Measurements from ENCODE around the gene MYBL2. TPM values are rescaled to one million over a fixed set of nuclear protein-coding genes. Genes with fewer than 3 reads are reported as not detected.

Gene MYBL2
- total RNA-seq, 1 experiment from 2014 or later = 191 TPM

DNA sequence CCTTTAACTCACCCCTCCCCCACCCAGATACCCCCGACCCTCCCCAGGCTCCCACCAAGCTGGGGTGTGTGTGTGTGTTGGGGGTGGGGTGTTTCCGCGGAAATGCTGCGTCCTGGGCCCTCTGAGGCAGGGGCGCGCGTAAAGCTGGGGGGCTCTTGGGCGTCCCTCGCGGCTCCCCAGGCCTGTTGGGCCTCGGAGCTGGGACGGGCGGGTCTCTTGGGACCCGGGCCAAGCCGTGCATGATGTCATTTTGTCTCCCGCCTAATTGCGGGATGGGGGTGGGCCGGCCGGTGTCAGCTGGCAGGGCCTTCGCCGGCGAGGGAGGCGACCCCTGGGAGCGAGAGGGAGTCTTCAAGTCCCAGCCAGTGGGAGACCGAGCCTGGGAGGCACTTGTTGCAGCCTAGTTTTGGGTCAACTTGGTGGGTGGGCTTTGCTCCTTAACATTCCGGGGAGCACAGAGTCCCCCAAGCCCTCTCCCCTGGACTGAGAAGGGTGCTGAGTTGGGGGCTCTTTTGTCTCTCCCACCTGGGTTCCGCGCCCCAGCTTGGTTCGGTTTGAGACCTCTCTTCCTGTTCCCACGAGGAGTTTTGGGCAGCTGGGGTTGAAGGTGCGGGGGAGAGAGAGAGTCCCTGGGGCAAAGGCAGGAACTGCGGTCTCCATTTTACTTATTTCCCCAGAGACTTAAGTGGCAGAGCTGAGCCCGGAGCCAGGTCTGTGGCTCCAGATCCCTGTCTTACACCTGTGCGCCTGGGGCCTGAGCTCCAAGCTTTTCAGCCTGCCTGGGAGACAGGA, 623 bp downstream of the MYBL2 start:
- Histone ChIP-seq H3K4me3 (peak overlapping the region; percentile 80), H3K27ac (peak overlapping the region; percentile 86)

DNA sequence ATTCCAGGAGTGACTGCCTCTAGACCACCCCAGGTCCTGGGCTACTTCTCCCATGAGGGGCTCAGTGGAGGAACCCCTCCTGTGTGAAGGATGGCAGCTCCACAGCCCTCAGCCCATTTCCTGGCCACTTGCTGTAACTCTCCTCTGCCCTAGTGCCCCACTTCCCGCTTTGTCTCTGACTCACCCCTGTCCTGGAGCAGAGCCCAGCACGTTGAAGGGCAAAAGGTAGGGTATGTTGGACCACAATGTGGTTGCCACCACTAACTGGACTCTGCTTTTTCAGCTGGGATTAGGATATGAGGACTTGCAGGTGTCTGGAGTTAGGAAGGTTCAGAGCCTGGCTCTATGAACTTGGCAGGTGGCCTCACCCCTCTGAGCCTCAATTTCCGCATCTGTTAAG, 2.4 kb downstream of the MYBL2 start:
- Histone ChIP-seq H3K4me3 (no peak overlapping the region), H3K4me1 (peaks cover 5% of the 10 kb centered on the region; the same call in 1 of the 2 replicates), H3K9me3 (replicated peaks) (no peaks in the 10 kb centered on the region), H3K27me3 (no peaks in the 10 kb centered on the region), H3K27ac (no peak overlapping the region), H3K36me3 (peaks cover 44% of the 10 kb centered on the region)
- no peak for DNase-seq

More for the DNA sequence above, 623 bp downstream of the MYBL2 start:
- DNase-seq = peak; percentile 86 to 88
- H3K27me3 ChIP-seq = no peaks in the 10 kb centered on the region
- H3K9me3 ChIP-seq (replicated peaks) = no peaks in the 10 kb centered on the region
- peaks cover 27% of the 10 kb centered on the region for H3K36me3 ChIP-seq
- H3K4me1 ChIP-seq = peaks cover 18% of the 10 kb centered on the region

DNA sequence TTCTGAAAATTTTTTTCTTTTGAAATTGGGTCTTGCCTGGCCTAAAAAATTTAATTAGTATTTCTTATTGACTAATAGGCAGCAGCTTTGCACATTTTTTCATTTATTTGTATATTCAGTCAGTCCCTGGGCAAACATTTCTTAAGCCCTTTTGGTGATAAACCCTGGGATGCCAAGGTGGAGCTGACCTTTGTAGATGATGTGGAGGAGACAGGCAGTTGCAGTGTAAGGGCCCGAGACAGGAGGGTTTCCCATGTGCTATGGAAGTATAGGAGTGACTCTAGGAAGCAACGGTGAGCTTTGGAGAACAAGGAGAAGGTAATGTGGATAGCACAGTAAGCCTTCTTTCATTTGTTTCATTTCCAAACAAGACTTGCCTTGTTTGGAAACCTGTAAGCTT, 3.5 kb downstream of the MYBL2 start:
- no peak for DNase-seq
- Histone ChIP-seq H3K9me3 (replicated peaks) (no peaks in the 10 kb centered on the region), H3K36me3 (peaks cover 55% of the 10 kb centered on the region)

DNA sequence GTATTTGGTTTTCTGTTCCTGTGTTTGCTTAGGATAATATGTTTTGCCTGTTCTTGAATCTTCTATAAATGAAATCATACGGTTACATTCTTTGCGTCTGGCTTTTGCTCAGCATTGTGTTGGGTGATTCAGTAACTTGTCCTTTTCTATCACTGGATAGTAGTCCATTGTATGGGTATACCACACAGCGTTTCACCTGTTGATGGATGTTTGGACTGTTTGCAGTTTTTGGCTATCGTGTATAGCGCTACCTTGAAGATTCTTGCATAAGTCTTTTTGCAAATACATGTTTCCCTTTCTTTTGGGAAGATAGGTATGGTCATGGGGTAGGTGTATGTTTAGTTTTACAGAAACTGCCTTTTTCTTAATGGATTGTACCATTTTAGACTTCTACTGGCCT, 9.5 kb downstream of the MYBL2 start:
- no peak for DNase-seq
- no peak overlapping the region for H3K27ac ChIP-seq
- peaks cover 79% of the 10 kb centered on the region for H3K36me3 ChIP-seq
- H3K27me3 ChIP-seq = no peaks in the 10 kb centered on the region
- H3K4me1 ChIP-seq = peaks cover 34% of the 10 kb centered on the region
- 0 out of 2 replicates have a peak, but pooled peaks cover 3% of the 10 kb centered on the region for H3K9me3 ChIP-seq (replicated peaks)
- no peak overlapping the region for H3K4me3 ChIP-seq

More for the DNA sequence above, 3.5 kb downstream of the MYBL2 start:
- no peak overlapping the region for H3K27ac ChIP-seq
- no peak overlapping the region for H3K4me3 ChIP-seq
- H3K27me3 ChIP-seq = no peaks in the 10 kb centered on the region
- H3K4me1 ChIP-seq = peaks cover 5% of the 10 kb centered on the region; the same call in 1 of the 2 replicates

DNA sequence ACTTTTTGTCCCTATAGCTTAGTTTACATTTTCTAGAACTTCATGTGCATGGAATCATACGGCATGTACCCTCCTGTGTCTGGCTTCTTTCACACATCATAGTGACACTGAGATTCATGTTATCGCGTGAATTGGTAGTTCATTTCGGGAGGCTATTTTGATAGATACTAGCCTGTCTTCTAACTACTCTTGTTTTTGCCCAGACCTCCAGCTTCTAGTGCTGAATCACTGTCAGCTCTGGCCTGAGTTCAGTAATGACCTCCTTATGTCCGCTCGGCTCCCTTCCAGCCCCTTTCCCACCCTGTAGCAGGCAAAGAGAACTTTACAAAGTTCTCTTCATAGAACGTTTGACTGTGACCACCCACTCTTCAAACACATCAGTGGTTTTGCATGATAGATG, 14.1 kb downstream of the MYBL2 start:
- no peaks in the 10 kb centered on the region for H3K27me3 ChIP-seq
- H3K9me3 ChIP-seq (replicated peaks) = 0 out of 2 replicates have a peak, but pooled peaks cover 3% of the 10 kb centered on the region
- 0 out of 2 replicates have a peak overlapping the region, but pooled peaks have one; percentile 3 for H3K27ac ChIP-seq
- peaks cover 82% of the 10 kb centered on the region for H3K36me3 ChIP-seq
- H3K4me1 ChIP-seq = peaks cover 45% of the 10 kb centered on the region
- H3K4me3 ChIP-seq = no peak overlapping the region
- no peak for DNase-seq

DNA sequence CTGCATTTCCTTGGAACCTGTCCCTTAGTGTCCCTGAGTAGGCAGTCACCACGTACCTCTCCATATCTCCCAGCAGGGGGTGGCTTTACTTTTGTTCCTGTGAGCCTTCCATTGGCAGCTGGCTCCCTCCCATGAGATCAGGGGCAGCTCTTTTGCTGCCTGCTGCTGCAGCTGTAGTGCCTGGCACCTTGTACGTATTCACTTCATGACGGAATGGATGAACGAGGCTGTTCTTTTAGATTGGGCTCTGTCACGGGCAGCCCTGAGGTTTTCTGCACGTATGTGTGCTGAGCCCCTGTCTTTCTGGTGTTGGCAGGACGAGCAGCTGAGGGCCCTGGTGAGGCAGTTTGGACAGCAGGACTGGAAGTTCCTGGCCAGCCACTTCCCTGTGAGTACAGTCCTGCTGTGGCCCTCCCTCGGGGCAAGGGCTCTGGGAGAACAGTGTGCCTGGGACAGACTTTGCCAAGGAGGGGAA, 14.6 kb downstream of the MYBL2 start:
- peak; percentile 51 to 75 for DNase-seq
- Histone ChIP-seq H3K27me3 (no peaks in the 10 kb centered on the region), H3K27ac (peak overlapping the region; percentile 3; the same call in 1 of the 2 replicates), H3K9me3 (replicated peaks) (0 out of 2 replicates have a peak, but pooled peaks cover under 1% of the 10 kb centered on the region), H3K4me3 (no peak overlapping the region), H3K4me1 (peaks cover 41% of the 10 kb centered on the region), H3K36me3 (peaks cover 82% of the 10 kb centered on the region)

DNA sequence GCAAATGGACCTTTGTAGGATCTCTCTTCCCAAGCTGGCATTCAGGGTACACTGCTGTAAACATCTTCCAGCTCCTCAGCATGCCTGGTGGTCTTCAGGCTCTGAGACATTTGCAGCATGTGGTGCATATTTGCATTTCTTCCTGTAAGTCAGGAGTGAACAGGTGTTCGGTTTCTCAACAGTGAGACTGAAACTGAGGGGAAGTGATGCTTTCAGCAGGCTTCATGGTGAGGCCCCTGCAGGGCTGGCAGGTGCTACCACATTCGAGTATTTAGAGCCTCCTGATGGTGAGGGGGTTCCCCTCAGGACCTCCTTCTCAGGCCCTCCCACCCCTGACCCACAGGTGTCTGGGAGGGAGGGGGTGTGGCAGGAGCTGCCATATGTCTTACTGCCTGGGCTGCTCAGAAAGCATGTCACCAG, 15.1 kb downstream of the MYBL2 start:
- peak overlapping the region; percentile 3; the same call in 1 of the 2 replicates for H3K27ac ChIP-seq

DNA sequence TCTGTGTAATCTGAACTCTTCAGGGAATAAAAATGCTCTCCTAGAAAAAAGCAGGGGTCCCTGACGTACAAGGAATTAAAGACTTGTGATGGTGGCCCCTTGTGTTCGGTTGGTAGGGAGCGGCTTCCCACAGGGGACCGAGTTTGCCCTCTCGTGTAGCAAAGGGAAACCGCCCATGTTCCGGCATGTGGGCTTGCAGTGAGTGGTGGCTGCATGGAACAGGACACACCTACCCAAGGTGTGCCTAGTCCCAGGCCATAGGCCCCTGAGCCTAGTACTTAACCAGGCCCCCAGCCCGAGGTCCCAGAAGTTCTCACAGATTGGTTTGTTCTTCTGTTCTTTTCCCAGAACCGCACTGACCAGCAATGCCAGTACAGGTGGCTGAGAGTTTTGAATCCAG, 15.5 kb downstream of the MYBL2 start:
- no peak overlapping the region for H3K4me3 ChIP-seq
- no peaks in the 10 kb centered on the region for H3K27me3 ChIP-seq
- H3K36me3 ChIP-seq = peaks cover 82% of the 10 kb centered on the region
- H3K4me1 ChIP-seq = peaks cover 34% of the 10 kb centered on the region
- no peaks in the 10 kb centered on the region for H3K9me3 ChIP-seq (replicated peaks)
- no peak overlapping the region for H3K27ac ChIP-seq
- DNase-seq = no peak

More for the DNA sequence above, 15.1 kb downstream of the MYBL2 start:
- Histone ChIP-seq H3K36me3 (peaks cover 82% of the 10 kb centered on the region), H3K27me3 (no peaks in the 10 kb centered on the region), H3K9me3 (replicated peaks) (no peaks in the 10 kb centered on the region), H3K4me3 (no peak overlapping the region), H3K4me1 (peaks cover 38% of the 10 kb centered on the region)
- DNase-seq = peak; percentile 43 to 66

DNA sequence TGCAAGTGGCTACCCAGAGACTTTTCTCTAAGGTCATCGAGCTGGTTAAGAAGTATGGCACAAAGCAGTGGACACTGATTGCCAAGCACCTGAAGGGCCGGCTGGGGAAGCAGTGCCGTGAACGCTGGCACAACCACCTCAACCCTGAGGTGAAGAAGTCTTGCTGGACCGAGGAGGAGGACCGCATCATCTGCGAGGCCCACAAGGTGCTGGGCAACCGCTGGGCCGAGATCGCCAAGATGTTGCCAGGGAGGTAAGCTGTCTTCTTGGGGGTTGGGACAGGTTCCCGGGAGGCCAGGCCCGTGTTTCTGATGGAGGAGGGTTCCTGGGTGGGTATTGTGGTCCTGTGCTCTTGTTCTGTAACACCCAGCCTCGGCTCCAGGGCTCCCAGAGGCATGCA, 19.9 kb downstream of the MYBL2 start:
- Histone ChIP-seq H3K36me3 (peaks cover 89% of the 10 kb centered on the region), H3K27ac (no peak overlapping the region), H3K4me3 (no peak overlapping the region), H3K27me3 (no peaks in the 10 kb centered on the region), H3K9me3 (replicated peaks) (no peaks in the 10 kb centered on the region), H3K4me1 (peaks cover 6% of the 10 kb centered on the region; the same call in 1 of the 2 replicates)
- DNase-seq = no peak

DNA sequence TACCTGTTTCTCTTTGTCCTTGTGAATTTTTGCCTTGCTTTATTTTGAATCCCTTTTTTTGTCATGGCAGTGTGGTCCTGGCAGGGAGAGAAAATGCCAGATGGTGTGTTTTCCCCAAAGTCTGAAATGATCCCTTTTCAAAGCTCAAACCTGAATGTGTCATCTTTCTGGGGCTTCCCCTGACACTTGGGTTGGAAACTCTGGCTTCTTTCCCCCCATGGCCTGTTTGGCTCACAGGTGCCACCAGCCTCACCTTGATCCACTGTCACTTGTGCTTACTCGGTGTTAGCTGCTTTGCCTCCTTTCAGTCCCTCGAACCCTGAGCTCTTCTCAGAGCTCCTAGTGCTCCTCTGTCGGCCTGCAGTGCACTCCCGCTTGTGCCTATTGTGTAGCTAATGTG, 22.3 kb downstream of the MYBL2 start:
- Histone ChIP-seq H3K27ac (no peak overlapping the region), H3K27me3 (no peaks in the 10 kb centered on the region), H3K9me3 (replicated peaks) (no peaks in the 10 kb centered on the region), H3K4me1 (no peaks in the 10 kb centered on the region), H3K36me3 (peaks cover 93% of the 10 kb centered on the region), H3K4me3 (no peak overlapping the region)
- no peak for DNase-seq

DNA sequence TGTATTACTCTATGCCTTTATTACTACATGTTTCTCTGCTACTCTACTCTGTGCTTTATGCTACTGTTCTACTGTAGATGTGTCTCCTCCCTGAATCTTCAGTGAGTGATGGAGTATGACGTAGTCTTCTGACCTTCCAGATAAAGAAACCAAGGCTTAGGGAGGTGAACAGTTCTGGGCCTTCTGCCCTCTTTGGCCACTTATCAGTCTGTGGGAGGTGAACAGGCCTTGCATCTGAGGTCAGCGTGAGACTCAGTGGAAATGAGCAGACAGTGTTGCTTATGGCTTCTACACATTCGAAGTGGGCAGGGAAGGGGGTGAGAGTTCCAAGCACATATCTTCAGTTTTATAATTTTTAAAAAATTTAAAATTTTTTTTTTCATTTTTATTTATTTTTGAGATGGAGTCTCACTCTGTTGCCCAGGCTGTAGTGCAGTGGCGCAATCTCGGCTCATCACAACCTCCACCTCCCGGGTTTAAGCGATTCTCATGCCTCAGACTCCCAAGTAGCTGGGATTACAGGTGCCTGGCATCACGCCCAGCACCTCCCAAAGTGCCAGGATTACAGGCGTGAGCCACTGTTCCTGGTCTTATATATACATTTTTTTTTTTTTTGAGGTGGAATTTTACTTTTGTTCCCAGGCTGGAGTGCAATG, 24.2 kb downstream of the MYBL2 start:
- Histone ChIP-seq H3K36me3 (peaks cover 90% of the 10 kb centered on the region), H3K27me3 (no peaks in the 10 kb centered on the region)
- no peak for DNase-seq

DNA sequence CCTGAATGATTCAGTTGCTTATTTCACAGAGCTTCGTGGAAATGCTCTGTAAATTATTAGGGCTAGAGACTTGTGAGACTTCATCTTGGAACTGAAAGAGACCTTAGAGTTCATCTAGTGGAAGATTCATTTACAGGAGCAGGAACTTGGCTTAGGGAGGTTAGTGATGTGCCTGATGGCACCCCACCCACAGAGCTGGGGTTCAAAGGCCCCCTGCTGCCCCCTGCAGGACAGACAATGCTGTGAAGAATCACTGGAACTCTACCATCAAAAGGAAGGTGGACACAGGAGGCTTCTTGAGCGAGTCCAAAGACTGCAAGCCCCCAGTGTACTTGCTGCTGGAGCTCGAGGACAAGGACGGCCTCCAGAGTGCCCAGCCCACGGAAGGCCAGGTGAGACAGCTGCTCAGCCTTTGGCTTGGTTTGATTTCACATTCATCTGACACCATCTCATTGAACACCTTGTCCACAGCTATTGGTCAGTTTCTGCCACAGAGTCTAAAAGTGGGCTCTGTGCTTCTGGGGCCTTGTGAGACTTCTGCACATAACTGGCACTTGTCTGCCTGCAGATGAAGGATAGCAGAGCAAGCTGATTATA, 25.1 kb downstream of the MYBL2 start:
- Histone ChIP-seq H3K9me3 (replicated peaks) (no peaks in the 10 kb centered on the region), H3K4me1 (no peaks in the 10 kb centered on the region), H3K4me3 (no peak overlapping the region), H3K36me3 (peaks cover 88% of the 10 kb centered on the region), H3K27me3 (no peaks in the 10 kb centered on the region), H3K27ac (no peak overlapping the region)
- DNase-seq = peak; percentile 78 to 88

More for the DNA sequence above, 24.2 kb downstream of the MYBL2 start:
- Histone ChIP-seq H3K4me1 (no peaks in the 10 kb centered on the region), H3K9me3 (replicated peaks) (no peaks in the 10 kb centered on the region), H3K4me3 (no peak overlapping the region), H3K27ac (no peak overlapping the region)

DNA sequence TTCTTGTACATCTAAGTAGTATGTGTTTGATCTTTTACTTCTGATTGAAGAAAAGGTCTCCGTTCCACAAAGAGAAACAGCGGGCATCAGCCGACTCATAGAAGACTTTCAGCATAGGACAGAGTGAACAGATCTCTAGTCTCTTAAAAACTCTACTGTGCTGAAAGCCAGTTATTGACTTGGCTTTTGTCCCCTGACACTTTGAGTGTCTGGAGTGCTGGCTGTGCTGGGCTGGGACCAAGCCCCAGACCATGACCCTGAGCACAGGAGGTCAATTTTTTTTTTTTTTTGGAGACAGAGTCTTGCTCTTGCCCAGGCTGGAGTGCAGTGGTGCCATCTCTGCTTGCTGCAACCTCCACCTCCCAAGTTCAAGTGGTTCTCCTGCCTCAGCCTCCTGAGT, 27.8 kb downstream of the MYBL2 start:
- Histone ChIP-seq H3K27ac (no peak overlapping the region), H3K36me3 (peaks cover 80% of the 10 kb centered on the region), H3K27me3 (no peaks in the 10 kb centered on the region), H3K9me3 (replicated peaks) (no peaks in the 10 kb centered on the region), H3K4me1 (no peaks in the 10 kb centered on the region), H3K4me3 (no peak overlapping the region)
- no peak for DNase-seq

DNA sequence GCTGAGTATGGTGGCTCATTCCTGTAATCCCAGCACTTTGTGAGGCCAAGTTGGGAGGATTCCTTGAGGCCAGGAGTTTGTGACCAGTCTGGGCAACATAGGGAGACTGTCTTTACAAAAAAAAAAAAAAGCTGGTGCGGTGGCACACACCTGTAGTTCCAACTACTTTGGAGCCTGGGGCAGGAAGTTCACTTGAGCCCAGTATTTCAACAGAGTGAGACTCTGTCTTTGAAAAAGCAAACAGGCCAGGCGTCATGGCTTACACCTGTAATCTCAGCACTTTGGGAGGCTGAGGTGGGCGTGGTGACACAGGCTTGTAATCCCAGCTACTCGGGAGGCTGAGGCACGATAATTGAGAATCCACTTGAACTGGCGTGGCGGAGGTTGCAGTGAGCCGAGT, 28.7 kb downstream of the MYBL2 start:
- no peak for DNase-seq
- Histone ChIP-seq H3K36me3 (peaks cover 82% of the 10 kb centered on the region), H3K4me3 (no peak overlapping the region), H3K27ac (no peak overlapping the region), H3K27me3 (no peaks in the 10 kb centered on the region), H3K4me1 (no peaks in the 10 kb centered on the region), H3K9me3 (replicated peaks) (no peaks in the 10 kb centered on the region)
